ENCODE results near the gene DNAJC17.

- TF ChIP-seq CTCF (IDR thresholded peaks at IDR 0.05) (no peak), ESRRA (IDR thresholded peaks at IDR 0.05; ENCODE audit: borderline replicate concordance, low read length) (no peak), BHLHE40 (IDR thresholded peaks at IDR 0.05; ENCODE audit: low read depth, low read length) (no peak)
Measured at GRCh38 chr15:40853241-40853890, 46.1 kb upstream of the DNAJC17 start.

Measured in A549 (cell line).